HG03354 (cell line): ENCODE results near the gene TYMS.
A peak's percentile ranks its signal among the peaks of the same experiment; 100 is the strongest.
"Not testable (repeated sequence)": the region's sequence is repeated elsewhere in the genome, so short reads cannot be mapped to it uniquely, and the experiment has no call there.

Experiments
- ATAC-seq: cut with Tn5 transposase; IDR thresholded peaks from one replicate; pipeline ENCODE4 v1.9.1; 2021; ENCODE audit warnings: mild to moderate bottlenecking; ENCODE audit not compliant: unreplicated experiment, poor library complexity, severe bottlenecking

Gene TYMS

DNA sequence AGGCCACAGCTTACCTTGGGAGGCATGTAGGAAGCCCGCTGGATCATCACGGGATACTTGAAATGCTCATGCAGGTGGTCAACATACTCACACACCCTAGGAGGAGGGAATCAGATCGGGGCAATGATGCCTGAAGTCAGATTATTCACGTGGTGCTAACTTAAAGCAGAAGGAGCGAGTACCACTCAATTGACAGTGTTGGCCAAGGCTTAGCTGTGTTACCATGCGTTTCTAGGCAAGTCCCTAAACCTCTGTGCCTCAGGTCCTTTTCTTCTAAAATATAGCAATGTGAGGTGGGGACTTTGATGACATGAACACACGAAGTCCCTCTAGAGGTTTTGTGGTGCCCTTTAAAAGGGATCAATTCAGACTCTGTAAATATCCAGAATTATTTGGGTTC lies 17.9 kb downstream of the TYMS start:
- no peak for ATAC-seq

DNA sequence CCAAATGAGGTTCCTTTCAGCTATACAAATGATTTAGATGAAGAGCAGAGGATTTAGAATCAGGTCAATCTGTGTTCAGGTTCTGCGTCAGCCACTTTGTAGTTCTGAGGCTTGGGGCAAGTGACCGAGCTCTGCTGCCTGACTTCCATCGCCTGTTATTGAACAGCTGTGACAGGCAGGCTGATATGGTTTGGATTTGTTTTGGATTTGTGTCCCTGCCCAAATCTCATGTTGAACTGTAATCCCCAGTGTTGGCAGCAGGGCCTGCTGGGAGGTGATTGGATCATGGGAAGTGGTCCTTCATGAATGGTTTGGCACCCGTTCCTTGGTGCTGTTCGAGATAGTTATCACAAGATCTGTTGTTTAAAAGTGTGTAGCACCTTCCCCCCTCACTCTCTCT lies 18.6 kb downstream of the TYMS start:
- ATAC-seq, result no peak

DNA sequence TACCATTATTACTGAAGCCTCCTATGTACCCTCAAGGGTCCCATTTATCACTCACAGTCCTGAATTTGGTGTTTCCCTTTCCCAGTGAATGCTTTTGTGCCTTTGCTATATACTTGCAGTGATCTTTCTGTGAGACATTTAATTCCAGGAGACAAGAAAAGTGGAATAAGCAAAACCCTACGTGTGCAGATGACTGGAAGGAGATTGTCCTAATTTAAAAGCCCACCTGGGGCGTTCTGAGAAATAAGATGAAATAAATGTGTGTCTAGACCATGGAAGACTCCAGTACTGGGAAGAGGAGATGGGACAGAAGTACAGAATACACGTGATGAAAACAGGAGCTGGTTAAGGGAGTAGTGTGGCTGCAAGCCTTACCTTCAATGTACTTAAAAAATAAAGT lies 19.3 kb downstream of the TYMS start:
- ATAC-seq, result no peak

DNA sequence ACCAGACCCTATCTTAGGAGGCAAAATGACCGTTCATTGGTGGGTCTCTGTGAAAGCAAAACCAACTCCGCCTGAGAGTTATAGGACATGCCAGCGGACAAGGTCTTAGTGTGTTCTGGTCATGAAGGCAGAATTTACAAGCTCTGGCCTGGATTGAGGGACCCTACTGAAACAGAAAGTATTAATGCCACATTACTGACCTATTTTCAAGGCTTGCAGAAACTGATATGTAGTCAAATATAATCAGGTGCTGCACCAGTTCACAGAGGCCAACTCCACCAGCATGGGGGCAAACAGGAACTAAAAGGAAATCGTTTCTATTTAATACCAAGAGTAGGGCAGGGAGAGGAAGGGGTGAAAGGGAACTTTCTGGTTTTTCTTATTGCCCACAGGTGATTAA lies 19.7 kb downstream of the TYMS start:
- peak; percentile 72 for ATAC-seq

DNA sequence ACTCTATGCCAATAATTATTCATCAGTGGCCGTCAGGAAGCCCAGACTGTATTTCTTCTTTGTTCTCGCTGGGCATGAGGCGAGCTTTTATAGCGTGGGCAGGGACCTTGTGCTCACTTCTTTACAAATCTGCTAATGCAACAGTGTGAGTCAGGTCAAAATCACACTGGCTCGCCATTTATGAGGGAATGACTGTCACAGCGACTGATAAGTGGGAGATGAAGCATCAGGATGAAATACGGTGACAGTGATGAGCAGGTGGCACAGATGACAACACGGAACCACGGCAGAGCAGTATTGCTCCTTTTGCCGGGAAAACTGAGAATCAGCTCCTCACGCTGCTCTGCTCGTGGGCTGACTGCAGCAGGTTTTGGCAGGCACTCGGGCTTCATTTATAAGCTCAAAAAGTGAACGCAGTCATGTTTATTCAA lies 20.5 kb downstream of the TYMS start:
- ATAC-seq, result no peak

DNA sequence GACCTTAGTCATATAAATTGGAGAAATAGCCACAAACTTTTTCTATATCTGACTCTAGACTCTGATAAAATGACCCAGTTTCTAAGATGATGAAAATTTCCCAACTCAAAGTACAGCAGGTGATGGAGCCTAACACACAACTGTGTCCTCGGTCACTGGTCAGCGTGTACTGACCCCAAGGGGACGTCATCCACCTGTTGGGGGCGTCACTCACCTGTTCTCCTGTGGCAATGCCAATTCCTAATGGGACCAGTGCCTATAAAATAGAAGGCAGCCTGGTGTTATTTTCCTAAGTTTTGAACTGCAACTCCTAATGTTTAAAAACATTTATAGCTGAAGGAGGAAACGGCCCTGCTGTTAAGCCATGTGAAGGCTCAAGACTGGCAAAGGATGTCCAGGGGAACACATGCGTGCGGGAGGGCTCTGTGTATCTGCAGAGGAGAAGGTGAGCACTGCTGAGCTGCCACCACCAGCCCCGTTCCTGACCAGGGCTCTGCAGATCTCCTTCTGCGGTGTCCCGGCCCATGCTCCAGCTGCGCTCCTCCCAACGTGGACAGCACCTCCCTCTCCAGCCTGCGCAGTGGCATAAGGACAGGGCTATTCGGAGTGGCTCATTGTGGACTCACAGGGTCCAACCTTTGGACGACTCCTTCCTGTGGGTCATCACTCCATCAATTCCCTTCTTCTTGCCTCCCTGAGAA lies 21.2 kb downstream of the TYMS start:
- no peak for ATAC-seq

DNA sequence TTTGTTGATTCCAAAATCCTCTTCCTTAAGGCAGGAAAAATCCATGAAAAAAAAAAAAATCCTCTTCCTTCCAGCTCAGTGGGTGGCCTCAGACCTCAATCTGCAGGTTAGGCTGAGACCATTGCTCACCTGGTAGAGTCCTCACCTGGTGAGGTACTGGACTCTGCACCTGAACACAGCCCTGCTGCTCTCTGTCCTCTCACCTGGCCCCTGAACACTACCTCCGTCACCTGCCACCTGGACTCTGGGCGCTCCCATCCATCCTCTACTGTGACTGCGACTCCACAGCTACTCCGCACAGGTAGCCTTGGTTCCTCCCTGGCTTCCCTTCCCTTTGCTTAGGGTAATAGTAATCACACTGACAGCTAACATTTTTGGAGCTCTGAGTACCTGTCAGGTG lies 22.1 kb downstream of the TYMS start:
- no peak for ATAC-seq

DNA sequence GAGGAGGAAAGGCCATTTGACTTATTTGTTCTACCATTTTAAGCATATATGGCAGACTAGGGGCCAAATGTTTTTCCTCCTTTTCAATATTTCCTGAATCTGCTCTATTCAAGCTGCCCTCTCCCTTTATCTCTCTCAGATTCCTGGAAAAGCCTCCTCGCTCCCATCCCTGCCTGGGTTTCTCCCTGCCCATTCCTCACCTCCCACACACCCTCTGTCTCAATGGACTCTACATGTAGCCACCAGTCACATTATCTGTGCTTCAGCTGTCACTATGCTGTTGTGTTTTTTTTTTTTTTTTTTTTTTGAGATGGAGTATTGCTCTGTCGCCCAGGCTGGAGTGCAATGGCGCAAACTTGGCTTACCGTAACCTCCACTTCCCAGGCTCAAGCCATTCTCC lies 22.9 kb downstream of the TYMS start:
- no peak for ATAC-seq

DNA sequence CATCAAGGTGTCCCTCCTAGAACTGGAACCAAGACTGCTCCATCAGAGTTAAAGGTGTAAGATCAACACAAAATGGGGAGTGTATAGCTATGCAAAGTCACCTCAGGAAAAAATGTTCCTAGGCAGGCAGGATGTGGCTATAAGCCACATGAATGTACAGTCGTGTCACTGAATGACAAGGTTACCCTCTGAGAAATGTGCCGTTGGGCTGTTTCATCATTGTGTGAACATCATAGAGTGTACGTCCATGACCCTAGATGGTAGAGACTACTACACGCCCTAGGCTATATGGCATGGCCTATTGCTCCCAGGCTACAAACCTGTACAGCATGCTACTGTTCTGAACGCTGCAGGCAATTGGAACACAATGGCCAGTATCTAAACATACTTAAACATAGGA lies 24.5 kb downstream of the TYMS start:
- ATAC-seq, result no peak

DNA sequence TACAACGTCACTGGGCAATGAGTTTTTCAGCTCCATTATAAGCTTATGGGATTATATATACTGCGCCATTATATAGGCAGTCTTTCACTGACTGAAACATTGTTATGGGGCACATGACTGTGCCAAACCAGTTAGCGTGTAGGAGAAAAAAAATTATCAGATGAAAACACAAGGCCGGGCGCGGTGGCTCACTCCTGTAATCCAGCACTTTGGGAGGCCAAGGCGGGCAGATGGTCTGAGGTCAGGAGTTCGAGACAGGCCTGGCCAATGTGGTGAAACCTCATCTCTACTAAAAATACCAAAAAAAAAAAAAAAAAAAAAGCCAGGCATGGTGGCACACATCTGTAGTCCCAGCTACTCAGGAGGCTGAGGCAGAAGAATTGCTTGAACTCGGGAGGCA lies 25.0 kb downstream of the TYMS start:
- ATAC-seq, result not testable (repeated sequence)

DNA sequence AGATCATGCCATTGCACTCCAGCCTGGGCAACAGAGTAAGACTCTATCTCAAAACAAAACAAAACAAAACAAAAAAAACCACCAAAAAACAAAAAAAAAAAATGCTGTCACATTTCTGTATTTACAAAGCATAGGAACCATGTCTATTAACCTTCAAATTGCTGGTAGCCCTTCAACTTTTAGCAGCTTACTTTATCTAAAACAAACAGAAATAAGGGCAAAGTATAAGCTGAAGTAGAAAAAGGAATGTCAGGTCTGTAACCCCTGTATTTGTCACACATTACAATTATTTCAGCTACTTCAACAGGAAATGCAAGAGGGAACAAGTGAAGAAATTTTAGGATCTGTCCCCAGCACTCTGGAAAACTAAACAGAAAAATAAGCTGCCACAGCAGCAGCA lies 25.4 kb downstream of the TYMS start:
- no peak for ATAC-seq

DNA sequence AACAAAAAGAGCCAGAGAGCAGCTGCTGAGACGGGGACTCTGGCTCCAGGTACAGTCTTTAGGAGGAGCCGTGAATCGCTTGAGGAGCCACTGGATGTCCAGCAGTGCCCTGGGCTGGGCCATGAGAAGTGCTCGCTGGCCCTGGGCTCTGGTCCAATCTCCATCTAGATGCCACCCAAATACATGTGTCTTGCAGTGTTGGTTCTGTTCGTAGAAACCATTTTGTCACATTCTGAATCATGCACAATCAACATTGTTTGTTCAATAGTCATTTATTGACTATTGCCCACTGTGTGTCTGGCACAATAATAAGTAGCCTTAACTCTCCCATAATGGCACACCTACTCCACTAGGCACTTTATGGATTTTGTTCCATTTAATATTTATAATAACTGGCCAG lies 26.1 kb downstream of the TYMS start:
- ATAC-seq, result no peak

DNA sequence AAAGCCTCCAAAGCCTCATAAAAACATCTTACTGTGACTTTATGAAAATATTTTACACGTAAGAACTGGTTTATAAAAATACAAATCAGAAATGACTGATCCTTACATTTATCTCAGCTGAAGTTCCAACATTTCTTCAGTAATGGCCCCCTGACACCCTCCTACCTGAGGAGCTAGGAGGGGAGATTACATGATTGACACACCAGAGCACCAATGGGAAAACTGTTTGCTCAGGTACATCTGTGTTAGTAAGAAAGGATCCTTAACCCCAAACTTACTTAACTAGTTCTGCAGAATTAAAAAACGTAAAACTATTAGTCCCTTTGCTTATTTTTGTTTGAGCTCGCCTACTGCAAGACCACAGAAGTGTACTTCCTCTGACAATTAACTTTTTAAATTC lies 28.0 kb downstream of the TYMS start:
- no peak for ATAC-seq

DNA sequence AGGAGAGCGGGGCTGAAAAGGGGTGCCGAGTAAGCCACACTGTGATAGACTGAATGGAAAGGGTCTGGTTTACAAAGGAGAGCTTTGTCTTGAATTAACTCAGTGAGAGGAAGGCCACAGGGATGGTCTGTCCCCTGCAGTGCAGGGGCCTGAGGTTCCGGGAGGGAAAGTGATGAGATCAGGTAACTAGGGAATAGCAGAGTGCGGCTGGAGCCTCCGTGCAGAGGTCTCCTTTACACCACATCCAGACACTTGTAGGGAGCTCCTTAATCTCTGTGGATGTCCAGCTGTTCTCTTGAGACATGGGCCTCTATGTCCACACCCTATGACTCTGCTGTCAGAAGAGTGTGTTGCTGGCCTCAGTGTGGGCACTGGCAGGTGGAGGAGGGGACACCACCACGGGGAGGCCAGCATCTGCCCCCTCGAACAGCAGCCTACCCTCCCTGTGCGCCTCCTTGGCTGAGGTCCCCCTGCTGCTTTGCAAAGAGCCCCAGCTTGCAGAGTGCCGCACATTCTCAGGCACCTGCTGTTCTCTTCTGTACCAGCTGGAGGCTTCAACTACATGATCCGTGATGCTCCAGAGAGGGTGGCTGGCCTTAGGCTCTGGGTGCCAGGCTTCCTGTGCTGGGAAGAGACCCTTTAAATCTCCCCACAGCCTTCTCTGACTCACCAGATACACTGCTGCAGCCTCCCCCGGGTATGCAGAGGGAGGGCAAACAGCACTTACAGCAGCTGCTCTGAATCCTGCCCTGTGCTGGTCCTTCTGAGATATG lies 29.1 kb downstream of the TYMS start:
- ATAC-seq, result no peak

DNA sequence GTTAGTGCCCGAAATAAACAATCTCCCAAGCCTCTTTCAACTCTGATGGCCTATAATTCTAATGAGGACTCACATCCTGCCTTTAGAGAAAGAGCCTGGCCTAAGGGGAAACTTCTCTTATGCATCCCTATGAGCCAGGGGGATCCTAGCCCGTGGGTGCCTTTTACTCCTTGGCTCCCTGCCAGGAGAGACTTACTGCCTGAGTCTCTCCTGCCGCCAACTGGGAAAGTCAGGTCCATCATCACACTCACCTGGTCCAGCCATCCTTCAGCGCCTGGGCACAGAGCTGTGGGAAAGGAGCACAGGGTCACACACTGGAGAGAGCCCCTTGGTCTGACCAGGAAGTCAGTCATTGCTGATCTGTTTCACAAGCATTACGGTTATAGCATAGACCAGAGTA lies 30.9 kb downstream of the TYMS start:
- ATAC-seq, result no peak

DNA sequence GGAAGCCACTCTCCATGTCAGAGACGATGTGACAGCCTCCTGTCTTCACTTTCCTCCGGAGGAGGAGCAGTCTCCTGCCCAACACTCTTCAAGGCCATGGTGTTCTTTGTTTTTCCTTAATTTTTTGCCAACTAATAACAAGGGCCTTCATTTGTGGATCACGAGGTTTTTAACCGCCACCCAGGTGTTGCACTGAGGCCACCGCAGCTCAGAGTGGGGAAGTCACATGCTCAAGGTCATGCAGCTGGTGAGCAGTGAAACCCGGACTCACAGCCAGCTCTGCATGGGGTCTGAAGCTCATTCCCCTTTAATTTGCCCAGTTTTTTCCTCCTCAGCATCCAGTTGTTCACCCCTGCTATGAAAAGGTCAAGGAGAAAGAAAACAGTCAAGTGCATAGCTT lies 35.4 kb downstream of the TYMS start:
- ATAC-seq, result no peak

DNA sequence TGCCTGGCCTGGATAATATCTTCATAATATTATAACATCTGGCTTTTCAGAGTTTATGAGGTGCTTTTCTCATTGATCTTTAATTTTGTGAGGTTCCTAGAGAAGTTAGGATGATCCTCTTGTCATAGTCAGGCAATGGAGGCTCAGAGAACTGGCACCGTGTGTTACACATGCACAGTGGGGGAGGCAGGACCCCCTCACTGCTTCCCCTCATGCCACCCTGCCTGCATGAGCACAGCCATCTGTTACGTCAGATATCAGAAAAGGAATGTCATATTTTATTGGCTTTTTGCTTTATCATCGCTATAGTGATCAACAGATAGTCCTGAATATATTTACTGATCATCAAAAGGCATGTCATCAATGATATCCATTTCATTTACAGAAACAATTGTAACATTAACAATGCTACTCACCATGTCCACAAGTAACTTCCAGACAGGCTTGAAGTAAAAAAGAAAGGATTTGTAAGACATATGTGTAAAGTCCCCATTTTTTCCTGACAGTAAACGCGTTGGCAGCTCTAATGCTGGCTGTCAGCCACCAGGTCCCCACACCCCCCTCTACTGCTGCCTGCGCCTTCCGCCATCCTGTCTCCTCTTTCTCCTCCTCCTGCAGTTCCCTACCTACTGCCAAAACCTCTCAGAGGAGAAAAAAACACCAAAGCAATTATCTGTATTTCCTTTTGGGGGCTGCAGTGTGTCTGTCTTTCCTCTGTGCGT lies 36.2 kb downstream of the TYMS start:
- no peak for ATAC-seq

DNA sequence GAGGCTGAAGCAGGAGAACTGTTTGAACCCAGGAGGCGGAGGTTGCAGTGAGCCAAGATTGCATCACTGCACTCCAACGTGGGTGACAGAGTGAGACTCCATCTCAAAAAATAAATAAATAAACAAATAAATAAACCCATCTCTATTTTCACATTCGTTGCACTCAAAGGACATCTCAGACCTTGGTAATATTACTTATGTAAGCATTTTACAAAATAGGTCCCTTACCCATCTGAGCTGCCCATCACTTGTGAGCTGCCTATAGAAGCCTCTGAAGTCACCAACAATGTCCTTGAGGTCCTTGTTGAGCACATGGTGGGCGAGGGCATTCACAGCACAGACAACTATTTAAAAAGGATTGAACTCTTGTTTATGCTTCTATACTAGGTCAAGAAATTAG lies 39.6 kb downstream of the TYMS start:
- ATAC-seq, result no peak

DNA sequence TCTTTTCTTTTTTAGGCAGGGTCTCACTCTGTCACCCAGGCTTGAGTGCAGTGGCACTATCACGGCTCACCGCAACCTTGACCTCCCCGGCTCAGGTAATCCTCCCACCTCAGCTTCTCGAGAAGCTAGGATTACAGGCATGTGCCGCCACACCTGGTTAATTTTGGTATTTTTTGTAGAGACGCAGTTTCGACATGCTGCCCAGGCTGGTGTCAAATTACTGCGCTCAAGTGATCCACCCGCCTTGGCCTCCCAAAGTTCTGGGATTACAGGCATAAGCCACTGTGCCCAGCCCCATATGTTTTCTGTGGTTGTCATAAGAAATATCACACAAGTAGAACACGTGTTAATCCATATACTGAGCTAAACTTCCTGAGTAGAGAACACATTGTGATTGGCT lies 40.3 kb downstream of the TYMS start:
- no peak for ATAC-seq

DNA sequence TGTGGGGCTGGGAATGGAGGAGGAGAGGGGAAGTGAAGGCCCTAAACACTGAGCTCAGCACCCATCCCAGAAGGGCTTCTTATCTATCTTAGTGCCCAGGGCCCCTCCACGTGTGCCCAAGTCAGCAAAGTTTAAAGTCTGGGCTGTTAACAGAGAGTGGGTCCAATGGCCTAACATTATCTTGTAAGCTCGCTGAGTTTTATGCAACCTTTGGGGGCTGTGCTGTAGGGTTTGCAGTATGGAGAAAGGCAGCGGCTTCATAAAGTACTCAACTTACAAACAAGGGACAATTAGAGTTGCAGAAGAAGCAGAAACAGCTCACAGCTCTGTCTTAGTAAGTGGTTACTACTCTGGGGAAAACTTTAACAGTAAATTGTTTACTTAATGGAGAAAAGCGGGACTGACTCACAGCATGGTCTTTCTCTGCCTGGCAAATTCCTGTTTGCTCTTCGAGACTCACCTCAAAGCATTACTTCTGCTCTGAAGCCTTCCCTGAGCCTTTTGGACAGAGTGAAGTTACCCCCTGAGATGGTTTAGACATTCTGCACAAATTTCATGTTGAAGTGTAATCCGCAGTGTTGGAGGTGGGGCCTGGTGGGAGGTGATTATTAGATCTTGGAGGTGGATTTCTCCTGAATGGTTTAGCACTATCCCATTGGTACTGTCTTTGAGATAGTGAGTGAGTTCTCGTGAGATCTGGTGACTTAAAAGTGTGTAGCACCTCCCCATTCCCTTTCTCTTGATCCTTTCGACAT lies 45.9 kb downstream of the TYMS start:
- no peak for ATAC-seq
